KG1 (cell line): ENCODE data around the gene CLN3.
"Not testable (repeated sequence)": the region's sequence is repeated elsewhere in the genome, so short reads cannot be mapped to it uniquely, and the experiment has no call there.

Experiments used
- DNase-seq: peaks from one replicate; lab custom pipeline; 2025; lab: John Stamatoyannopoulos, UW

The CLN3 gene

DNA sequence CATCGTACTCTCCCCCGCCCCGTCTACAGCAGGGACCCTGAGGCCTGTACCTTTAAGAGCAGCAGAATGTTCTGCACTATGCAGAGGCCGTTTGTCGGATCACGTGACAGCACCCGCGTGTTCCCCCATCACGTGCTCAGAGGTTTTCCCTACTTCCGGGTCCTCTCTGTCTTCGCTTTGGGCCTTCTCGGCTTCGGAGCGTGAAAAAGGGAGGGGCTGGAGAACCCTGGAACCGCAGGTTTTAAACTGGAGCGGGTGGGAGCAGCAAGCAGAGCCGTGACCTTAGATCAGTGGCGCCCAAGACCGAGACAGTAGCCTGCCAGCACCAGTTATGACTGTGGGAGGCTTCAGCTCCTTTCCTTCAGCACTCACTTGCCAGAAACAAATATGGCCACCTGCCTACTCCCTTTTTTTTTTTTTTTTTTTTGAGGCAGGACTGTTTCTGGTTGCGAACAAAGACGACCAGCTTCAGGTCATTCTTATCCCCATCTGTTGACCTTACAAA, at the start of gene CLN3:
Gene CLN3, minus strand, starts transcription at position 105 of the 505 bp plus-strand sequence. CDS start 315 bp downstream, outside the sequence.
- peak; percentile 85 for DNase-seq

DNA sequence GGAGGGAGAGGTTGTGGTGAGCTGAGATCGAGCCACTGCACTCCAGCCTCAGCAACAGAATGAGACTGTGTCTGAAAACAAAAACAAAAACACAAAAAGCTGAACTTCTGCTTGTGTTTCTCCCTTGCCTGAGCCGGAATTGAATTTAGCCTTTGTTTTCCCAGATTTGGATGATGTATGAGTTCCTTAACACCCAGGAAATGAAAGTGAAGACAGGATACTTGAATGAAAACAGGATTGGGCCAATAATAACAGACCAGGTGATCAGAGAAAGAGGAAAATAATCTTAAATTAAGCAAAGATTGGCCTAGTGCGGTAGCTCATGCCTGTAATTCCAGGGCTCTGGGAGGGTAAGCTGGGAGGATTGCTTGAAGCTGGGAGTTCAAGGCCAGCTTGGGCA, 48.5 kb upstream of the CLN3 start:
- DNase-seq = no peak

DNA sequence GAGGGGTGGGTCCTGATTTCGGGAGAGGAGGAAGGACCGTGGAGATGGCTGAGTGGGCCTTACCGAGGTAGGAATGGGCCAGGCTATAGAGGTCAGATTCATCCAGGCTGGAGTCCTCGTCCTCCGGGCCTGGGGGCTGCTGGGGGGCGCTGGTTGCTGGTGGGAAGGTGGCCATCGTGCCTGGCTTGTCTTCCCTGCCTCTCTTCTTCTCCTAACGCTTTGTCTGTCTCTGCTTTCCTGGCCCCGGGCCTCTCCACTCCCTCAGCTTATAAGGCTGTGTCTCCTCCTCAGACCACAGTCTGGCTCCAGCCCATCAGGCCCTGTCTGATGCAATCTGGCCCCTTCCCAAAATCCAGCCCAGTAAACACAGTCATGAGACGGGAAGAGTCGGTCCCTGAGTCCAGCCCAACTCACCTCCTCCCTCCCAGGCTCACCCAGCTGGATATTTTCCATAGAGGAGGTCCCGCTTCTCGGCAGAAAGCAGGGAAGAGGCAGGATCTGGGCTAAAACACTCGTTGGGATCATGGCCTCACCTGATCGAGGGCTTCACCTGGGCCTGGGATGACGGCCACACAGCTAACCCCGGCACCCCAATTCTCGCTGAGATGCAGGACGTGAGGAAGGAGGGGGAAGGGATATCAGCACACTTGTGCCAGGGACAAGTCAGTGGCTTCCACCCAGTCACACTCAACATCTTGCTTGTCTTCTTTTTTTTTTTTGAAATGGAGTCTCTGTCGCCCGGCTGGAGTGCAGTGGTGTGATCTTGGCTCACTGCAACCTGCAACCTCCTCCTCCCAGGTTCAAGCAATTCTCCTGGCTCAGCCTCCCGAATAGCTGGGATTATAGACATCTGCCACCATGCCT, 47.1 kb upstream of the CLN3 start, which contains the start of gene NUPR1:
Gene NUPR1, minus strand, starts transcription at position 242 of the 864 bp plus-strand sequence. Its CDS starts 67 bp downstream, at position 175.
- DNase-seq = no peak

DNA sequence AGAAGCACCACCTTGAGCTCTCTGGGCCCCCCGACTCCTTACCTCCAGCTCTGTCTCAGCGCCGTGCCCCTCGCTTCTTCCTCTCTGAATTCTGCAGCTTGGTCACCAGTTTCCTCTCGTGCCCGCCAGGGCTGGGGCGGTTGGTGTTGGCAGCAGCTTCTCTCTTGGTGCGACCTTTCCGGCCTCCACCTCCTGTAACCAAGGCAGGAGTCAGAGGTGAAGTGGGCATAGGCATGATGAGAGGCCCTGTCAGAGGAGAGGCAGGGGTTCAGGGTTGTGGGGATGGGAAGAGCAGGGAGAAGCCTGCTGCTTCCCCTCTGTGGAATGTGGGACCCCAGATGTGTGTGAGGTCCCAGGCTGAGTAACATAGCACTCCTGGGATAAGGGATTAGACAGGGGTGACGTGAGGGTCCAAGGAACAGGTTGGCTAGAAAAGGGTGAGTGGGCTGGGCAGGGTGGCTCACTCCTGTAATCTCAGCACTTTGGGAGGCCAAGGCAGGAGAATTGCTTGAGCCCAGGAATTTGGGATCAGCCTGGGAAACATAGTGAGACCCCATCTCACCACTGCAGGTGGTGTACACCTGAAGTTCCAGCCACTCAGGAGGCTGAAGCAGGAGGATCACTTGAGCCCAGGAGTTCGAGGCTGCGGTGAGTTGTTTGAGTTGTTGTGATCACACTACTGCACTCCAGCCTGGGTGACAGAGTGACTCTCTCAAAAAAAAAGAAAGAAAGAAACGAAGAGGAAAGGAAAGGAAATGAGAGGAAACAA, 46.3 kb upstream of the CLN3 start:
- DNase-seq = no peak

DNA sequence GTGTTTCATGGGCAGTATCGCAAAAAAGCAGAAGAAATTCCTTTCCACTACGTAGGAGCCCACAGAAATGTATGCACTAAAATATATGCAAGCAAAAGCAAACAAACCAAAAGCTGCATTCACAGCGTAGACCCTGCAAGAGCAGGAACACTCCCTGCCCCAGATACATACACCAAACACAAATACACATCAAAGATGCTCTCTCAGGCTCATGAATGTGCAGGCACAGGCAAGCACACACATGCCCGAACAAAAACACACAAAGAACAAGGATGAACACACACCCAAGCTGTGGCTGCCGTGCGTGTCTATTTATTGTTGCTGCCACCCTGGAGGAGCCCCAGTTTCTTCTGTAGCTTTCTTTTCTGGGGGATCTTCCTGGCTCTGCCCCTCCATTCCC, 45.2 kb upstream of the CLN3 start:
- DNase-seq = no peak

DNA sequence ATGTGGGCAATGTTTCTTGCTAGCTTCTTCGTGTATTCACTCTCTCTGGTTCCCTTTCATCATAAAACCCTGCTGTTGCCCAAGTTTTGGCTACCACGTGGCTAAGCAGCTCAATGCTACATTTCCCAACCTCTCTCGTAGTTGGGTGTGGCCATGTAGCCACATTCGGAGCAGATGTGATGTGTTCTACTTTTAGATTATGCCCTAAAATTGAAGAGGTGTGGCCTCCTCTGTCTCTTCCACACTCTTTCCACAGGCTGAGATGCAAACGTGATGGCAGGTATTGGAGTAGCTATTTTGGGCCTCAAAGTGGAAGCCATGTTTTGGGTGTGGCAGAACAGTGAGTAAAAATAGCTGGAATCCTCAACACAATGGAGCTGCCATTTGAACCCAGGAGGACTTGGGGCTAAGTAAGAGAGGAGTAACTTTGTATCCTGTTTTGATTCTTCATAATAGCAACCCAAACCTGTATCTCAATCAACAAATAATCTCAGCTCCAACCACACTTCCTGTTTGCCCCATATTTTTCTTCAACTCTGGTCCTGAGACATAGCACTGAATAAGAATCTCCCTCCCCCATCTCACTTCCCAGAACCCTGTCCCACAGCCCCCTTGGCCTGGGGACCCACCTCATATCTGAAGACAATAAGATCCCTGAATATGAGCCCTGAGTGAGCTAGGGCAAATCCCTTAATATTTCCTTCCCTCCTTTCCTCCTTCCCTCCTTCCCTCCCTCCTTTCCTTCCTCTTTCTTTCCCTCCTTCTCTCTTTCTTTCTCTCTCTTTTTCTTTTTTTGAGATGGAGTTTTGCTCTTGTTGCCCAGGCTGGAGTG, 42.9 kb upstream of the CLN3 start:
- no peak for DNase-seq

DNA sequence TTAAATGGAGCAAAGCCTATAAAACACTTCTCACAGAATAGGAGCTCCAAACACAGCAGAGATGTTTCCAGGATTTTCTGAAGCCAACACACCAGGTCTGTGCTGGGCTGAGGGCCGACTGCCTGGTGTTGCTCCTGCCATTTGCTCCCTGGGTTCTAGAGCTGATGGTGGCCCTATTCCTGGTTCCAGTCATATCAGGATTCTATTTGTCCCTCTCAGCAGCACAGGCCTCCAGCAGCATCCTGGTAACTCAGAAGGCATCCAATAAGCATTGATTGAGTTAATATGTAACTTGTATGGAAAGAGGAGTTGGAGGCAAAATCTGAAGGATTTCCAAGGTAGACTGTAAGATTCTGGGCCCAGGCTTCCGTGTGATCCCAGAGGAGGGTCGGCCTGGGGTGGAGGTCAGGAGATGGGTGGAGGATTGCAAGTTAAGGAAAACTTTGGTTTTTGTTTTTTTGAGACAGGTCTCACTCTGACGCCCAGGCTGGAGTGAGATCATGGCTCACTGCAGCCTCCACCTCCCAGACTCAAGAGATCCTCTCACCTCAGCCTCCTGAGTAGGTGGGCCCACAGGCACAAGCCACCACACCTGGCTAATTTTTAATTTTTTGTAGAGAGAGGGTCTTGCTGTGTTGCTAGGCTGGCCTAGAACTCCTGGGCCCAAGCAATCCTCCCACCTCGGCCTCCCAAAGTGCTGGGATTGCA, 41.2 kb upstream of the CLN3 start:
- DNase-seq = no peak

DNA sequence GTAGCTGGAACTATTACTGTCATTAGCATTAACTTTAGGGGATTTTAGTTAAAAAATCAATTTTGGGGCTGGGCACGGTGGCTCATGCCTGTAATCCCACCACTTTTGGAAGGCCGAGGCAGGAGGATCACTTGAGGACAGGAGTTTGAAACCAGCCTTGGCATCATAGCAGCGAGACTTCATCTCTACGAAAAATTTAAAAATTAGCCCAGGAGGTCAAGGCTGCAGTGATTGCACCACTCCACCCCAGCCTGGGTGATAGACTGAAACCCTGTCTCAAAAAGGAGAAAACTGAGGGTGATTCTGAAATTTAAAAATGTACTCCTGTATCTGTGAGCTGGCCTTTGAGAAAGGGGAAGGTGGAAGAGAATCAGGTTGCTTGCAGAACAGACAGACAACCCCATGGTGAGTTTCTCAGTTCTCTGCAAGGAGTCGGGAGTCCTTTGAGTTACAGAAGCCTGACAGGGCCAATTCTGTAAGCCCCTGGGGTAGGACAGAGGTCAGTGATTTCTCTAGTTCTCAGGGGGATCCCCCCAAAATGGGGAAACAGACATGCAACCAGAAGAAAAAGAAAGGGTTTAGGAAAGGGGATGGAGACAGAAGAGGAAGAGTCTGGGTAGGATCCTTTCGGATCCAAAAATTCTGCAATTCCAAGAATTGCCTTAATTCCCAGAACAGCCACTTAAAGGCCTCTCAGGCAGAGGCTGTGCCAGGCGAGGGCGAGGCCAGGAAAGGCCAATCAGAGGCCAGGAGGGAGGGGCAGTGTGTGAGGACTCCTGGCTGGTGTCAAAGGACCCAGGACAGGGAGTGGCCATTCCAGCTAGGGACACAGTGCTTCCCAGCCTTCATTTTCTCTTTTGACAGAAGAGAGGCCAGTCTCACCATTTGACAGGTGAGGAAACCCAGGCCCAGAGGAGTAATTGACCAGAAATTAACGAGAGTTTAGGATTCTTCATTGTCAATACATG, 40.2 kb upstream of the CLN3 start:
- DNase-seq = no peak

DNA sequence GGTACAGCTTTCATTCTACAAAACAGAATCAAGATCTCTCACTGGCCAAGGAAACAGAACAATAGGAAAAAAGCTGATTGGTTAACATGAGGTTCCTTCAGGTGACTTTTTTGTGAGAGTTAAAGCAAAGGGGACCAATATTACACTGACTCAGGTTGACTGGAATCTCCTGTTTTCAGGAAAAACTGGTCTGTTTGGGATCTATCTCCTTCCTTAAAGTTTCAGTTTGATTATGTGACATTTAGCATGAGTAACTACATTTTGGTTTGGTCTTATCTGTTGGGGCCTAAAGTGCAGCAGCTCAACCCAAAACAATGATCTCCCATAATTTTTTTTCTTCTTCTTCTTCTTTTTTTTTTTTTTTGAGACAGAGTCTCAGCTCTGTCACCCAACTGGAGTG, 37.2 kb upstream of the CLN3 start:
- no peak for DNase-seq

DNA sequence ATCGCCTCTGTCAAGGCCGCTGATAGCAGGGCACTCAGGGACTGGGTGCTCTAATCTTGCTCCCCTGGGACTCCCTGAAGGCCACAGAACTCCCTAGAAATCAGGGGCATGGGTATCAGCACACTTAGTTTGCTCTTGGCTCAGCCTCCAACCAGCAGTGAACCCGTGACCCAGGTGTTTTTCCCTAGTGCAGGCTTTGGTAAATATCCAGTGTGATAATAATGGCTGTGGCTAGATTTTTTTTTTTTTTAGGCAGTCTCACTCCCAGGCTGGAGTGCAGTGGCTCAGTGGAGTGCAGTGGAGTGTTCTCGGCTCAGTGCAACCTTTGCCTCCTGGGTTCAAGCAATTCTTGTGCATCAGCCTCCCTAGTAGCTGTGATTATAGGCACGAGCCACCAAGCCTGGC, 36.6 kb upstream of the CLN3 start:
- no peak for DNase-seq

DNA sequence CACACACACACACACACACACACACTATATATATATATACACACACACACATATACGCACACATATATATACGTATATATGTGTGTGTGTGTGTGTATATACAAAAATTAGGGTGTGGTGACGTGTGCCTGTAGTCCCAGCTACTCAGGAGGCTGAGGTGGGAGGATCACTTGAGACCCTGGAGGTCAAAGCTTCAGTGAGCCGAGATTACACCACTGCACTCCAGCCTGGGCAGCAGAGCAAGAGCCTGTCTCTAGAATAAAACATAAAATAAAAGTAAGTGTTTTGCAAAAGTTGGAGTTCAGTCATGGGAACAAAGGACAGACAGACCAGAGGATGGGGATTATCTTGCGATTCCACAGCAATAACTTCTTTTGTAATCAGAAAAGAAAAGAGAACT, 36.1 kb upstream of the CLN3 start:
- DNase-seq = no peak

DNA sequence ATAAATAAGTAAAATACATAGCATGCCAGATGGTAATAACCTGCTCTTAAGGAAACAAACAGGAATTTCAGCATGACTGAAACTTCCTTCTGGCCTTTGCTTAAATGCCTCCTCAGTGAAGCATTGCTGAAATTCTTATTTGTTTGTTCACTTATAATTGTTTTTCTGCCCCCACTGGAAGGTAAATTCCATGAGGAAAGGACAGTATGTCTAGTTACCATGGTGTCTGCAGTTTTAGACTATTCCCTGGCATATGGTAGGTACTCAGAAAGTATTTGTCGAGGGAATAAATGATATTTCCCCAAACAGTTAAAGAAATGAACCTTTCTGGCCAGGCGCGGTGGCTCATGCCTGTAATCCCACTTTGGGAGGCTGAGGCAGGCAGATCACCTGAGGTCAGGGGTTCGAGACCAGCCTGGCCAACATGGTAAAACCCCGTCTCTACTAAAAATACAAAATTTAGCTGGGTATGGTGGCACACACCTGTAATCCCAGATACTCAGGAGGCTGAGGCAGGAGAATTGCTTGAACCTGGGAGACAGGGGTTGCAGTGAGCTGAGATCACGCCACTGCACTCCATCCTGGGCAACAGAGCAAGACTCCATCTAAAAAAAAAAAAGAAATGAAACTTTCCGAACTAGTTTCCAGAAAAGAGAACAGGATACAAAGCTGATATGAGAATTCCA, 35.4 kb upstream of the CLN3 start:
- not testable (repeated sequence) for DNase-seq

DNA sequence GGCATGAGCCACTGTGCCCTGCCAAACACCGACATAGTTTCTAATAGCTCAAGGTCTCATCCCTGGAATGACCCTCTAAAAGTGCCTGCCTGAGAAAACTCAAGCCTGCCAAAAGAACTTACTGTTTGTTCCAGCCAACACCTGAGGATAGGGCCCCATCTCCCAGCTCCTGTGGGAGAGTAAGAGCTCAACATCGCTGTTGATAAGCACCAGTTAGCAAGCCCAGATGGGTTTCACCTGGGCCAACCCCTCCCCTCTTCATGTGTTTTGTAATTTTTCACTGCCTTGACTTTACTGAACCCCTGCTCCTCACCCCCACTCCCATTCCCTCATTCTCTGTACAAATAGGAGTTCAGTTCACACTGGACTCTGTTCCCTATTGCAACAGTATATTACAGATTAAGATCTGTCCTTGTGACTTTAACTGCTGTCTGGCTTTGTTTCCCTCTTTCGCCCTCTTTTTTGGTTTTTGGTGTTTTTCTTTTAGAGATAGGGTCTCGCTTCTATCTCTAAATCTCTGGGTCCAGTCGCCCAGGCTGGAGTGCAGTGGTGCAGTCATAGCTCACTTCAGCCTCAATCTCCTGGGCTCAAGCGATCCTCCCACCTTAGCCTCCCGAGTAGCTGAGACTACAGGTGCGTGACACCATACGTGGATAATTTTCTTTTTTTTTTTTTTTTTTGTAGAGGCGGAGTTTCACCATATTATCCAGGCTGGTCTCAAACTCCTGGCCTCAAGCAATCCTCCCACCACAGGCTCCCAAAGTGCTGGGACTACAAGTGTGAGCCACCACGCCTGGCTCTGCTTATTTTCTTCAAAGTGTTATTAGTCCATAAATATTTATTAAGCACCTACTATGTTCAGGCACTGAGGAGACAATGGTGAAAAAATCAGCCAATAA, 34.6 kb upstream of the CLN3 start:
- DNase-seq = no peak

DNA sequence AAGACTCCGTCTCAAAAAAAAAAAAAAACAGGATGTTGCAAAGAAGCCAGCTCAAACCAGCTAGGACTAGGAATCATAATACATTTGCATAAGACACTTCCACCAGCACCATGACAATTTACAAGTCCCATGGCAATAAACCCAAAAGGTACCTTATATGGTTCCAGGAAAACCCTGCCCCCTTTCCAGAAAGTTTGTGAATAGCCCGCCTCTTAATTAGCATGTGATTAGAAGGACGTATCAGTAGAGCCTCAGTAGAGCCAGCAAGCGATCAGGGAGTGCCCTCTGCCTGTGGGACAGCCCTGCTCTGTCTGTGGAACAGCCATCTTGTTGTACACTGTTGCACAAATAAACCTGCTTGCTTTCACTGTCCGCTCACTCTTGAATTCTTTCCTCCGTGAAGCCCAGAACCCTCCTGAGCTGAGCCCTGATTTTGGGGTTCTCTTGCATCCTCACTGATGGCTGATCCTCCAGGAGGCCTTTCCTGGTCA, 32.9 kb upstream of the CLN3 start:
- DNase-seq = no peak

DNA sequence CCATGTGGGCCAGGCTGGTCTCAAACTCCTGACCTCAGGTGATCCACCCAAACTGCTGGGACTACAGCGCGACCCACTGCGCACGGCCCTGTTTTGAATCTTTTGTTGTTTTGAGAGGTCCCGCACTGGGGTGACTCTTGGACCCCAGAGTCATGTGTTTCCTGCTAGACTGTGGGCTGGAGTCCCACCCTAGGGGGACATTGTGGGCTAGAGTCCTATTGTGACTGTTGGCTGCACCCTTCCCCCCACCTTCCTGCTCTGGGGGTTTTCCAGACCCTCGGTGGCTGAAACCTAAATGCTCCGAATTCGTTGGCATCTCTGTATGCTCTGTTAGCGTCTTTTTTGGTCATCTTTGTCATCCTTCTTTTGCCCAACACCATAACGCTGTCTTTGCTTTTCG, 30.9 kb upstream of the CLN3 start:
- no peak for DNase-seq

DNA sequence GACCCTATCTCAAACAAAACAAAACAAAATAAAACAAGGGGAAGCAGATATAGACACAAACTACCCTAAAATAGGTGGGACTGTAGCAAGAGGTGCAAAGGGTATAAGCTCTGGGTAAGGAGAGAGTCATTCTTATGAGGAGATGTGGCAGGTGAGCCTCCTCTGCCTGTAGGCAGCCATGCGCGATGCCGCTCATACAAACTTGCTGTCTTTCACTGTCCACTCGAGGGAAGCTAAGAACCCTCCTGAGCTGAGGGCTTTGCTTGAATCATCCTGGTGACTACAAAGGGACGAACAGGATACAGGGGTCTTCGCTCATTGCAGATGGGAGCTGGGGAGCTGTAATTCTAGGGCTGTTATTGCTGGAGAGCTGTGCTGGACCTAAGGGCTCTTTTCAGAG, 29.6 kb upstream of the CLN3 start:
- no peak for DNase-seq

DNA sequence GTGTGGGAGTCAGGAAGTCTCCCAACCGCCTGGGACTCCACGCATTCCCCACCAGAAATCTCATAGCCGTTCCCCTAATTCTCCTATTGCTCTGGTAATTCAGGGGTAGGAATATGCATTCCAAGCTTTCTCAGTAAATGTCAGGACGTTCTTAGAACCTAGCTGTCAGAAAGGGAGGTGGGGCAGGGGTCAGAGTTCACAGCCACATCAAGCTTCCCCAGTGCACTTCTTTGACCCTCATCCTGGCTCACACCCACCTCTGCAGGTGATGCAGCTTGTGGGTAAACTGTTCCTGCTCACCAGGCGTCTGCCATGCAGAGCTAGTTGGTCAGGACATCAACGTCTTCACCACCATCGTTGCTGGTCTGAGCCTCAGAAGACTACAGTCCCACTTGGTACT, 28.8 kb upstream of the CLN3 start:
- DNase-seq = no peak

DNA sequence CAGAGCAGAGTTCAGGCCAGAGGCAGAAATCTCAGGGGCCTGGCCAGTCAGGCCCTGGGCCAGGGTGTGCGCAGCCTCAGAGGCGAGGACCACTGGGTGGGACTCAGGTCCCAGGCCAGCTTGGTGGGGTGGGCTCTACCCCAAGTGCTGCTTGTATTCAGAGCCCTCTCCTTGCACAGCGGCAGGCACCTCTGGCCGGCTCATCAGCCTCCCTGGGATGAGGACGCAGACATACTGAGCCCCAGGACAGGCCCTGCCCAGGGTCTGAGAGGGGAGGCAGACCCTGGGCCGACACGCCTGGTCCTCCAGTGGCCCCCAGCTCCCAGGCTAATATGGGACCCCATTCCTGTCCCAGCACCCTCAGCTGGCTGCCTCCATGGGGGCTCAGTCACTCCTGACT, 22.4 kb upstream of the CLN3 start:
- no peak for DNase-seq
